Neural progenitor cell (in vitro differentiated cells): Measurements from ENCODE around the gene MME. TPM values are rescaled to one million over a fixed set of nuclear protein-coding genes. Genes with fewer than 3 reads are reported as not detected.

ENCODE experiments used
- DNase-seq: peaks from one replicate; pipeline ENCODE4 v3.0.0-alpha.2; 2016; ENCODE audit warnings: low spot score
- H2AFZ ChIP-seq: fragments of 200-600 bp; sonication (generic); replicated peaks from 2 replicates; pipeline ENCODE4 v1.6.1; 2016; ENCODE audit warnings: antibody characterized with exemption
- H3F3A ChIP-seq: fragments of 200-600 bp; sonication (generic); 2 replicates; pipeline ENCODE4 v1.6.1; 2016; ENCODE audit warnings: antibody characterized with exemption, low read depth
- H3K27ac ChIP-seq: fragments of 200-600 bp; sonication (generic); 2 replicates; pipeline ENCODE4 v1.5.1; 2016; ENCODE audit warnings: mild to moderate bottlenecking
- H3K27me3 ChIP-seq: fragments of 200-600 bp; sonication (generic); 2 replicates; pipeline ENCODE4 v1.6.1; 2016; ENCODE audit warnings: mild to moderate bottlenecking, moderate library complexity
- H3K36me3 ChIP-seq: fragments of 200-600 bp; sonication (generic); 2 replicates; pipeline ENCODE4 v1.5.1; 2016
- H3K4me1 ChIP-seq: fragments of 200-600 bp; sonication (generic); 2 replicates; pipeline ENCODE4 v1.6.1; 2016; ENCODE audit warnings: mixed run types
- H3K4me2 ChIP-seq: fragments of 200-600 bp; sonication (generic); 2 replicates; pipeline ENCODE4 v1.6.1; 2016
- H3K4me3 ChIP-seq: fragments of 200-600 bp; sonication (generic); 2 replicates; pipeline ENCODE4 v1.5.1; 2016
- H3K79me2 ChIP-seq: fragments of 200-600 bp; sonication (generic); 2 replicates; pipeline ENCODE4 v1.6.1; 2016; ENCODE audit warnings: low read depth
- H3K9ac ChIP-seq: fragments of 200-600 bp; sonication (generic); 2 replicates; pipeline ENCODE4 v1.6.1; 2016
- H3K9me3 ChIP-seq: fragments of 200-600 bp; sonication (generic); 2 replicates; pipeline ENCODE4 v1.5.1; 2016; ENCODE audit warnings: low read depth
- H4K20me1 ChIP-seq: fragments of 200-600 bp; sonication (generic); 2 replicates; pipeline ENCODE4 v1.6.1; 2016; ENCODE audit warnings: low read depth
- H3K27ac Mint-ChIP-seq: 3 replicates; pipeline ENCODE4 v1.8.0; 2021; ENCODE audit warnings: mixed read lengths
- H3K27me3 Mint-ChIP-seq: 2 replicates; pipeline ENCODE4 v1.8.0; 2022; ENCODE audit warnings: low read depth, mild to moderate bottlenecking, inconsistent platforms, moderate library complexity, mixed read lengths; ENCODE audit not compliant: insufficient read depth
- H3K36me3 Mint-ChIP-seq: 3 replicates; pipeline ENCODE4 v1.8.0; 2021; ENCODE audit warnings: mixed read lengths
- H3K4me1 Mint-ChIP-seq: 3 replicates; pipeline ENCODE4 v1.8.0; 2021; ENCODE audit warnings: mixed read lengths
- H3K4me3 Mint-ChIP-seq: 3 replicates; pipeline ENCODE4 v1.8.0; 2021; ENCODE audit warnings: mild to moderate bottlenecking, moderate library complexity, mixed read lengths
- H3K9me3 Mint-ChIP-seq: 3 replicates; pipeline ENCODE4 v1.8.0; 2020; ENCODE audit warnings: mixed read lengths
- EZH2 ChIP-seq: fragments of 200-600 bp; sonication (generic); IDR thresholded peaks from 2 replicates; pipeline ENCODE4 v1.6.1; 2017; ENCODE audit warnings: antibody characterized with exemption, mild to moderate bottlenecking, moderate library complexity
- EZH2phosphoT487 ChIP-seq: fragments of 200-600 bp; sonication (generic); IDR thresholded peaks from 2 replicates; pipeline ENCODE4 v1.6.1; 2017; ENCODE audit warnings: antibody characterized with exemption
- total RNA-seq: library from RNA; depleted of rRNA; stranded (reverse); fragments of >200 nt; gene quantifications from 2 replicates; pipeline ENCODE4 v1.2.3, GENCODE V29; 2015; ENCODE audit warnings: low replicate concordance
- TF ChIP-seq, protein P1 (sequence below): fragments of 200-600 bp; sonication (generic); IDR thresholded peaks from 2 replicates; pipeline ENCODE4 v1.5.1; 2017; ENCODE audit warnings: antibody characterized with exemption, mild to moderate bottlenecking

The MME gene
- total RNA-seq, 1 donor from 2014 or later, result 5.0 TPM

DNA sequence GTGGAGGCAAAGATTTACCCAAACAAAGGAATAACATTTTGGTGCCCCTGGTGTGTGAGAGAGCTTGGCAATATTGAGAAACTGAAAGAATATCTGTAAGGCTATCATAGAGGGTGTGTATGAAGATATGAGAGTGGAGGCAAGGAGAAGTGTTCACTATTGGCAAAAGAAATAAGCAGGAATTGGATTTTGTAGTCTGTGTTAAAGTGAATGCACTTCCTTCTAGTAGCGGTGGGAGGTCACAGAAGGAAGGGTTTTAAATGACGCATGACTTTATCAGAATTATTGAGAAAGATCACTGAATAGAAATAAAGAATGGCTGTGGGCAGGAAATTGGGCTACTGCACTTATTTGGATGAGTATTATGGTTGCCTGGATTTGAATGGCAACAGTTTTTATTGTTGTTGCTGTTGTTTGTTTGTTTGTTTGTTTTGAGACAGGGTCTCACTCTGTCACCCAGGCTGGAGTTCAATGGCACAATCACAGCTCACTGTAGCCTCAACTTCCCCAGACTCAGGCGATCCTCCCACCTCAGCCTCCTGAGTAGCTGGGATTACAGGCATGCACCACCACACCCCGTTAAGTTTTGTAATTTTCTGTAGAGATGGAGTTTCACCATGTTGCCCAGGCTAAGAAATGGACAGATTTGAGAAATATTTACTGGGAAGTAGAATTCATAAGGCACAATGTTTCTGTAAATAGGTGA lies 16.3 kb downstream of the MME start:
- Mint-ChIP-seq H3K27me3 (no peaks in the 10 kb centered on the region), H3K36me3 (no peaks in the 10 kb centered on the region), H3K9me3 (no peaks in the 10 kb centered on the region), H3K27ac (no peak overlapping the region), H3K4me1 (no peaks in the 10 kb centered on the region), H3K4me3 (no peak overlapping the region)
- TF ChIP-seq EZH2 (no peak), EZH2phosphoT487 (no peak)
- TF ChIP-seq, protein P1, sequence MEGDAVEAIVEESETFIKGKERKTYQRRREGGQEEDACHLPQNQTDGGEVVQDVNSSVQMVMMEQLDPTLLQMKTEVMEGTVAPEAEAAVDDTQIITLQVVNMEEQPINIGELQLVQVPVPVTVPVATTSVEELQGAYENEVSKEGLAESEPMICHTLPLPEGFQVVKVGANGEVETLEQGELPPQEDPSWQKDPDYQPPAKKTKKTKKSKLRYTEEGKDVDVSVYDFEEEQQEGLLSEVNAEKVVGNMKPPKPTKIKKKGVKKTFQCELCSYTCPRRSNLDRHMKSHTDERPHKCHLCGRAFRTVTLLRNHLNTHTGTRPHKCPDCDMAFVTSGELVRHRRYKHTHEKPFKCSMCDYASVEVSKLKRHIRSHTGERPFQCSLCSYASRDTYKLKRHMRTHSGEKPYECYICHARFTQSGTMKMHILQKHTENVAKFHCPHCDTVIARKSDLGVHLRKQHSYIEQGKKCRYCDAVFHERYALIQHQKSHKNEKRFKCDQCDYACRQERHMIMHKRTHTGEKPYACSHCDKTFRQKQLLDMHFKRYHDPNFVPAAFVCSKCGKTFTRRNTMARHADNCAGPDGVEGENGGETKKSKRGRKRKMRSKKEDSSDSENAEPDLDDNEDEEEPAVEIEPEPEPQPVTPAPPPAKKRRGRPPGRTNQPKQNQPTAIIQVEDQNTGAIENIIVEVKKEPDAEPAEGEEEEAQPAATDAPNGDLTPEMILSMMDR, result no peak
- no peak overlapping the region for H3K9ac ChIP-seq
- no peak overlapping the region for H3K27ac ChIP-seq
- no peak overlapping the region for H2AFZ ChIP-seq
- no peak overlapping the region for H3K4me3 ChIP-seq
- H3F3A ChIP-seq, result no peaks in the 10 kb centered on the region
- no peaks in the 10 kb centered on the region for H4K20me1 ChIP-seq
- no peak overlapping the region for H3K4me2 ChIP-seq
- H3K27me3 ChIP-seq, result no peaks in the 10 kb centered on the region
- H3K9me3 ChIP-seq, result no peaks in the 10 kb centered on the region
- no peaks in the 10 kb centered on the region for H3K79me2 ChIP-seq
- no peaks in the 10 kb centered on the region for H3K36me3 ChIP-seq
- H3K4me1 ChIP-seq, result no peaks in the 10 kb centered on the region
- DNase-seq, result no peak

DNA sequence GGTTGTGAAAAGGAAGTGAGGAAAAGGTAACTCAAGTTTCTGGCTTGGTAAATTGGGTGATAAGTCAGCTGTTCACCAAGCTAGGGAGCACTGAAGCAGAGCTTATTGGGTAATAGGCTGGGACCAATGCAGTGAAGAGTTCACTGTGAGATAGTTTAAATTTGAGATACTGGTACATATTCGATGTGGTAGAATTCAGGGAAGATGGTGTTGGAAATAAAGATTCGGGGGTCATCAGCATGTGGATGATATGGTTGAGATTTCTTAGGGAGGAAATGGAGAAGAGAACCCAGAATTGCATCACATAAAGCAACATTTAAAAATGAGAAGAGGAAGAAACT lies 16.9 kb downstream of the MME start:
- Histone ChIP-seq H3K9me3 (no peaks in the 10 kb centered on the region), H3K4me3 (no peak overlapping the region), H3K9ac (no peak overlapping the region), H3K4me2 (no peak overlapping the region), H3F3A (no peaks in the 10 kb centered on the region), H4K20me1 (no peaks in the 10 kb centered on the region), H3K4me1 (no peaks in the 10 kb centered on the region), H3K79me2 (no peaks in the 10 kb centered on the region), H3K27ac (no peak overlapping the region), H2AFZ (no peak overlapping the region), H3K27me3 (no peaks in the 10 kb centered on the region), H3K36me3 (no peaks in the 10 kb centered on the region)
- H3K36me3 Mint-ChIP-seq, result no peaks in the 10 kb centered on the region
- H3K27me3 Mint-ChIP-seq, result no peaks in the 10 kb centered on the region
- no peaks in the 10 kb centered on the region for H3K9me3 Mint-ChIP-seq
- DNase-seq, result no peak
- H3K4me1 Mint-ChIP-seq, result no peaks in the 10 kb centered on the region
- H3K27ac Mint-ChIP-seq, result no peak overlapping the region
- no peak for TF ChIP-seq EZH2phosphoT487
- TF ChIP-seq, protein P1, result no peak
- no peak for TF ChIP-seq EZH2
- no peak overlapping the region for H3K4me3 Mint-ChIP-seq

DNA sequence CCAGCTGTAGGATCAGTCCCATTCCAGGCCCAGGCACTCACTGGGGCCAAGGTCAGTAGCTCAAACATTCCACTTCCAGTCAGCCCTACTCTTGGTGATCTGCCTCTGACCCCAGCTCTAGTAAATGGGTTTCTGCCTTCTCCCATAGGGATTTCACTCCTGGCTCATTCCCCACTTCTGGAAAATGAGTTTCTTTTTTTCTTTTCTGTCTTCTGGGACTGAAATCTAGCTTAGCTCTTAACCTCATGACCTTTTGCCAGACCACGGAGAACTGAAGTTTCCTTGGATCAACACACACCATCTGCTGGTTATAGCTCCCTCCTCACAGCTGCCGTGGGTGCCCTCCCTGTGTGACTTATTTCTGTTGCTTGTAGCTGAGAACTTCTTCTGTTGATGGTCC lies 21.3 kb downstream of the MME start:
- H3K9me3 ChIP-seq, result no peaks in the 10 kb centered on the region
- H3K36me3 ChIP-seq, result no peaks in the 10 kb centered on the region
- no peaks in the 10 kb centered on the region for H3F3A ChIP-seq
- TF ChIP-seq EZH2phosphoT487 (no peak), EZH2 (no peak)
- TF ChIP-seq, protein P1, result no peak
- H4K20me1 ChIP-seq, result no peaks in the 10 kb centered on the region
- no peak overlapping the region for H3K27ac Mint-ChIP-seq
- DNase-seq, result no peak
- no peaks in the 10 kb centered on the region for H3K27me3 ChIP-seq
- H3K27me3 Mint-ChIP-seq, result no peaks in the 10 kb centered on the region
- H3K27ac ChIP-seq, result no peak overlapping the region
- no peak overlapping the region for H3K9ac ChIP-seq
- H3K4me2 ChIP-seq, result no peak overlapping the region
- H3K4me1 ChIP-seq, result no peaks in the 10 kb centered on the region
- no peaks in the 10 kb centered on the region for H3K9me3 Mint-ChIP-seq
- H3K36me3 Mint-ChIP-seq, result no peaks in the 10 kb centered on the region
- H3K4me3 Mint-ChIP-seq, result no peak overlapping the region
- H3K4me1 Mint-ChIP-seq, result no peaks in the 10 kb centered on the region
- H3K79me2 ChIP-seq, result no peaks in the 10 kb centered on the region
- no peak overlapping the region for H2AFZ ChIP-seq
- H3K4me3 ChIP-seq, result no peak overlapping the region
